HG03039 (cell line): ENCODE measurements around the gene SMARCA1.

Source experiments
- ATAC-seq: cut with Tn5 transposase; IDR thresholded peaks from one replicate; pipeline ENCODE4 v1.9.1; 2021; ENCODE audit warnings: mild to moderate bottlenecking, moderate library complexity; ENCODE audit not compliant: unreplicated experiment

The SMARCA1 gene

GRCh38 chrX:129462707-129463106 lies 60.6 kb downstream of the SMARCA1 start:
- ATAC-seq = no peak

GRCh38 chrX:129461801-129462456 lies 61.4 kb downstream of the SMARCA1 start:
- no peak for ATAC-seq

GRCh38 chrX:129452523-129452922 lies 70.8 kb downstream of the SMARCA1 start:
- ATAC-seq = no peak

GRCh38 chrX:129450123-129450522 lies 73.2 kb downstream of the SMARCA1 start:
- no peak for ATAC-seq

GRCh38 chrX:129449148-129449547 lies 74.1 kb downstream of the SMARCA1 start:
- no peak for ATAC-seq

- no peak for ATAC-seq
Observed at GRCh38 chrX:129445436-129445835, 77.9 kb downstream of the SMARCA1 start.

GRCh38 chrX:129433945-129434344 lies 89.3 kb downstream of the SMARCA1 start:
- ATAC-seq = no peak

- no peak for ATAC-seq
Observed at GRCh38 chrX:129433461-129433860, 89.8 kb downstream of the SMARCA1 start.

GRCh38 chrX:129427267-129427666 lies 96.0 kb downstream of the SMARCA1 start:
- ATAC-seq = no peak

GRCh38 chrX:129423191-129423590 lies 100.1 kb downstream of the SMARCA1 start:
- no peak for ATAC-seq

GRCh38 chrX:129404670-129405008 lies 118.7 kb downstream of the SMARCA1 start:
- ATAC-seq = no peak

- no peak for ATAC-seq
Observed at GRCh38 chrX:129403974-129404669, 119.2 kb downstream of the SMARCA1 start.
